ENCODE data around the gene KMT2C. TPM values are rescaled to one million over a fixed set of nuclear protein-coding genes. Genes with fewer than 3 reads are reported as not detected.
A peak's percentile ranks its signal among the peaks of the same experiment; 100 is the strongest.

Gene KMT2C
- total RNA-seq, 4 donors from 2014 or later: 77.4 to 174 (median 114) TPM

DNA sequence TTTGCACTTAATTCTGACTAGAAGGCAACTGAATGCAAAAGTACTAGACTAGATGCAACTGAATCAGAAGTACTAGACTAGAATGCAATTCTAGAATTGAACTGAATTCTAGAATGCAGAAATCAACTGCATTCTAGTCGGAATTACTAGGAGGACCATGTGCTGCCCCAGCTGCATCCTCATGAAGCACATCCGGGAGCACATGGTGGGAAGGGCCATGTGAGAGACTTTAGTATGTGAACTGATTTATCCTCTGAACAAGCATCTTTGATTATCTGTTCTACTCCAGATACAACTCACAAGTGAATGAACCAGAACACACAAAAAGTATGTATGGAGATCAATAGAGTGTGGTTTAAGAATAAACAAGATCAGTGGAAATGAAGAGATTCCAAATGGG lies 295.2 kb downstream of the KMT2C start:
- Histone ChIP-seq H3K4me3 (replicated peaks in 1 of 3) (no peak overlapping the region), H3K27me3 (no peaks in the 10 kb centered on the region), H3K4me1 (no peaks in the 10 kb centered on the region), H3K36me3 (peaks cover 39 to 54% of the 10 kb centered on the region in 2 donors), H3K27ac (no peak overlapping the region), H3K9me3 (no peaks in the 10 kb centered on the region)
- intact Hi-C loops (cut with DNase I): no loop called here
- 94 to 98% methylated on average over 2 of the region's 2 CpGs for WGBS, 2 donors
- TF ChIP-seq POLR2A (IDR thresholded peaks at IDR 0.05) (no peak), CTCF (IDR thresholded peaks at IDR 0.05) (no peak)
- DNase-seq: no peak

DNA sequence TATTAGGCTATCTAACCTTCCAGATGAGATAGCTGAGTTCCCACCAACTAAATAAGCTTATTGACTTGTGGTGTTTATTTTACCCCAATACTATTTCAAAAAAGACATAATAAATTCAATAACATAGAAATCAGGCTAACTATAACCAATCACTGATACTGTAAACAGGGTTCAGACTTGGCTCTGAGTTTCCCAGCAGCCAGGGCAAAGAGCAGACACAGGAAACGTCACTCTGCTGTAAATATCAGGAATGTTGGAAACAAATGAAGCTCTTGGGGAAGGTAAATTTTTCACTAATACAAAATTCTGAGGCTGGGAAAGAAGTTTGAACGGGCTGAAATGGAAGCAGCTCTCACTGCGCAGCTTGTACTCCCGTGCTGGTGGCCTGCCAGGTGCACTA lies 295.7 kb downstream of the KMT2C start:
- intact Hi-C loops (cut with DNase I): no loop called here
- H3K4me1 ChIP-seq: no peaks in the 10 kb centered on the region
- H3K27me3 ChIP-seq: no peaks in the 10 kb centered on the region
- H3K27ac ChIP-seq: no peak overlapping the region
- H3K4me3 ChIP-seq (replicated peaks in 1 of 3): no peak overlapping the region
- no peak for TF ChIP-seq POLR2A (IDR thresholded peaks at IDR 0.05)
- 93 to 96% methylated on average over 4 of the region's 4 CpGs for WGBS, 2 donors
- DNase-seq: no peak
- H3K36me3 ChIP-seq: peaks cover 39 to 52% of the 10 kb centered on the region in 2 donors
- H3K9me3 ChIP-seq: no peaks in the 10 kb centered on the region

DNA sequence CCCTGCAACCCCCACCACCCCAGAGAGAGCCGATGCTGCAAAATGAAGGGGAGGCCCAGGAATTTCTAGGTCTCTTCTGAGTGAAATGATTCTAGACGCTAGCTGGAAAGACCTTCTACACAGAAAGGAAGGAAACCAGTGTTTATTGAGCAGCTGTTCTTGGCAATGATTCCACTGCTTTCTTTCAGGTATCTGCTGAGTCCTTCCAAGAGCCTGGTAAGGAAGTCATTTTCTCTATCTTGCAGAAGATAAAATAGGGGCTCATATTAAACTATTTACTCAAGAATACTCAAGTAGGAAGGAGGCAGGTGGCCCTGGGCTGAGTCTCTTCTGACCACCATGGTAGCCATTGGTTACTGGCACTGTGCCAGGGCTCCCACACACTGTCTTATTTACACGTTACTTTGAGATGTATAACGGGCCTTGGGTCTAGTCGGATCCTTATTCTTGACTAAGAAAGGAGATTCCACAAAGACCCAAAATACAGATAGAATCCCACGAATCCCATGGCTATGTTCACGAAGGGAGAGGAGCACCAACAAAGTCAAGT lies 298.3 kb downstream of the KMT2C start:
- intact Hi-C loops (cut with DNase I): no loop called here
- H3K36me3 ChIP-seq: peaks cover 39 to 41% of the 10 kb centered on the region in 2 donors
- no peak overlapping the region for H3K27ac ChIP-seq
- no peaks in the 10 kb centered on the region for H3K9me3 ChIP-seq
- no peaks in the 10 kb centered on the region for H3K27me3 ChIP-seq
- no peaks in the 10 kb centered on the region for H3K4me1 ChIP-seq
- H3K4me3 ChIP-seq (replicated peaks in 1 of 3): no peak overlapping the region
- DNase-seq: no peak
- TF ChIP-seq POLR2A (IDR thresholded peaks at IDR 0.05): no peak
- no peak for TF ChIP-seq CTCF (IDR thresholded peaks at IDR 0.05)
- WGBS, 2 donors: 87 to 91% methylated on average over 7 of the region's 7 CpGs

DNA sequence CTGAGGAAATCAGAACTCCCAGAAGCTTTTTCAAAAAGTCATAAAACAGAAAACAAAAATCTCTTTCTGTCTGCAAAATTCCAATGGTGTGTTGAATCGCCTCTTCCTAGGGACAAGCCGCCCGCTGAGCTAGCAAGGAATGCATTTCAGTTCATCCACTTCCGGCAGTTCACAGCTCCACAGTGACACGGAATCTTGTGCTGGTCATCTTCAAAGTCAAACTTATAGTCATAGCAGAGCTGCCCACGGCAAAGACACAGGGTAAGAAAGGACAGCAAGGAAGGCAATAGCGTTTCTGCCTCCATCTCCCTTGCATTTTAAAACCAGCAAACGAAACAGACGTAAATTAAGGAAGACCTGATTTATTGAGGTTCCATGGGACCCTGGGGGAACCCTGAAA lies 299.1 kb downstream of the KMT2C start:
- no peak for DNase-seq
- peaks cover 38 to 39% of the 10 kb centered on the region in 2 donors for H3K36me3 ChIP-seq
- H3K27ac ChIP-seq: peak overlapping the region in 1 of 3 donors; percentile 22
- no peak overlapping the region for H3K4me3 ChIP-seq (replicated peaks in 1 of 3)
- no peaks in the 10 kb centered on the region for H3K9me3 ChIP-seq
- intact Hi-C loops (cut with DNase I): no loop called here
- no peaks in the 10 kb centered on the region for H3K27me3 ChIP-seq
- no peaks in the 10 kb centered on the region for H3K4me1 ChIP-seq
- TF ChIP-seq POLR2A (IDR thresholded peaks at IDR 0.05) (no peak), CTCF (IDR thresholded peaks at IDR 0.05) (no peak)
- WGBS, 2 donors: 78% methylated on average over 9 of the region's 9 CpGs

- no peak overlapping the region for H3K27ac ChIP-seq
- no peak overlapping the region for H3K4me3 ChIP-seq (replicated peaks in 1 of 3)
- no peak for DNase-seq
- 89 to 95% methylated on average over 13 of the region's 13 CpGs for WGBS, 2 donors
- no peak for TF ChIP-seq CTCF (IDR thresholded peaks at IDR 0.05)
- no peak for TF ChIP-seq POLR2A (IDR thresholded peaks at IDR 0.05)
- H3K27me3 ChIP-seq: no peaks in the 10 kb centered on the region
- no peaks in the 10 kb centered on the region for H3K9me3 ChIP-seq
- H3K4me1 ChIP-seq: no peaks in the 10 kb centered on the region
- H3K36me3 ChIP-seq: peaks cover 17 to 30% of the 10 kb centered on the region in 2 donors
- intact Hi-C loops (cut with DNase I): no loop called here
These were observed 302.0 kb downstream of the KMT2C start for GRCh38 chr7:152133804-152134203.

Data from thyroid gland (tissue), 4 donors.